Adrenal gland (tissue), 5 donors: Measurements from ENCODE around the gene SLC7A14.

Experiments
- POLR2A ChIP-seq, 2 donors: fragments of 450-650 bp; IDR thresholded peaks; one replicate each; pipeline ENCODE4 v1.6.1; 2017; ENCODE audit warnings: antibody characterized with exemption in 2 of 2, mild to moderate bottlenecking in 2 of 2, moderate library complexity in 1 of 2
- TF ChIP-seq, protein P1 (sequence below), 6 experiments: fragments of 450-650 bp in 4 of 6; fragments of 200-600 bp in 2 of 6; sonication (generic) in 1 of 6; IDR thresholded peaks; 1 replicate in 5 of 6; 2 replicates in 1 of 6; pipeline versions ENCODE4 v1.5.1 to v1.8.0; 2016 to 2021; ENCODE audit warnings: antibody characterized with exemption in 6 of 6, mild to moderate bottlenecking in 2 of 6, moderate library complexity in 1 of 6
- donor health status: DM: no; HTN: no; CAD: no.

DNA sequence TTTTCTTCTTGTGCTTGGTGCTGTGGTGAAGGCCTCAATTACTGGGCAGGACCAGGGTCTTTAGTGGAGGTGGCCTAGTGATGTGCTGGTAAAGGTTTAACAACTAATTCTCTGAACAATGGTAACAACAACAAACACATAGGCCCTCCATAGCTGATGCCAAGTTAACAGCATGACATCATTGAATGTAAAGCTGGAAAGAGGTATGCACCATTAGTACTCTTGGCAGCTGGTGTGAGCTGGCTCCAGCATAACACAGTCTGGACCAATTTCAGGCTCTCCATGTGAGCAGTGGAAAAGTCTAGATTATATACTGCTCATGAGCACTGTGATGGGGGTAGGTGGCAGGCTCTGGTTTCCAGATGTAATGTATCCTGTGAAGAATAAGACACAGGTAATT lies 61.8 kb downstream of the SLC7A14 start:
- TF ChIP-seq, protein P1, sequence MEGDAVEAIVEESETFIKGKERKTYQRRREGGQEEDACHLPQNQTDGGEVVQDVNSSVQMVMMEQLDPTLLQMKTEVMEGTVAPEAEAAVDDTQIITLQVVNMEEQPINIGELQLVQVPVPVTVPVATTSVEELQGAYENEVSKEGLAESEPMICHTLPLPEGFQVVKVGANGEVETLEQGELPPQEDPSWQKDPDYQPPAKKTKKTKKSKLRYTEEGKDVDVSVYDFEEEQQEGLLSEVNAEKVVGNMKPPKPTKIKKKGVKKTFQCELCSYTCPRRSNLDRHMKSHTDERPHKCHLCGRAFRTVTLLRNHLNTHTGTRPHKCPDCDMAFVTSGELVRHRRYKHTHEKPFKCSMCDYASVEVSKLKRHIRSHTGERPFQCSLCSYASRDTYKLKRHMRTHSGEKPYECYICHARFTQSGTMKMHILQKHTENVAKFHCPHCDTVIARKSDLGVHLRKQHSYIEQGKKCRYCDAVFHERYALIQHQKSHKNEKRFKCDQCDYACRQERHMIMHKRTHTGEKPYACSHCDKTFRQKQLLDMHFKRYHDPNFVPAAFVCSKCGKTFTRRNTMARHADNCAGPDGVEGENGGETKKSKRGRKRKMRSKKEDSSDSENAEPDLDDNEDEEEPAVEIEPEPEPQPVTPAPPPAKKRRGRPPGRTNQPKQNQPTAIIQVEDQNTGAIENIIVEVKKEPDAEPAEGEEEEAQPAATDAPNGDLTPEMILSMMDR (IDR thresholded peaks at IDR 0.05), result no peak
- no peak for TF ChIP-seq POLR2A (IDR thresholded peaks at IDR 0.05)
